Measurements from ENCODE around the gene TTYH1.

Gene TTYH1

GRCh38 chr19:54392105-54392504, 23.2 kb upstream of the TTYH1 start:
- DNase-seq (ENCODE audit: low read depth in 2 of 2) = no peak

GRCh38 chr19:54393381-54393780, 21.9 kb upstream of the TTYH1 start:
- no peak for DNase-seq (ENCODE audit: low read depth in 2 of 2)

- no peak for DNase-seq (ENCODE audit: low read depth in 2 of 2)
Observed at GRCh38 chr19:54395685-54396084, 19.6 kb upstream of the TTYH1 start.

GRCh38 chr19:54399189-54399588, 16.1 kb upstream of the TTYH1 start:
- no peak for DNase-seq (ENCODE audit: low read depth in 2 of 2)

GRCh38 chr19:54400913-54401312, 14.4 kb upstream of the TTYH1 start:
- no peak for DNase-seq (ENCODE audit: low read depth in 2 of 2)

- DNase-seq (ENCODE audit: low read depth in 2 of 2) = no peak
Observed at GRCh38 chr19:54403054-54403453, 12.2 kb upstream of the TTYH1 start.

GRCh38 chr19:54405628-54406027, 9.6 kb upstream of the TTYH1 start:
- no peak for DNase-seq (ENCODE audit: low read depth in 2 of 2)

DNA sequence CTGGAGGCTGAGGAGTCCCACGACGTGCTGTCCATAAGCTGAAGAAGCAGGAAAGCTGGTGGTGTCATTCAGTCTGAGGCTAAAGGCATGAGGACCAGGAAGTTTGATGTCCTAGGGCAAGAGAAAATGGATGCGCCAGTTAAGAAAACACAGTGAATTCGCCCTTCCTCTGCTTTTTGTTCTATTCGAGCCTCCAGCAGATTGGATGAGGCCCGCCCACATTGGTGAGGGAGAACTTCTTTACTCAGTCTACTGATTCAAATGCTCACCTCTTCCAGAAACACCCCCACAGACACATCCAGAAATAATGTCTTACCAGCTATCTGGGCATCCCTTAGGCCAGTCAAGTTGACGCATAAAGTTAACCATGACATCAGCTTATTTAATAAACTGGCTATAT, 7.5 kb upstream of the TTYH1 start:
- DNase-seq (ENCODE audit: low read depth in 2 of 2) = no peak

GRCh38 chr19:54408456-54409026, 6.7 kb upstream of the TTYH1 start:
- no peak for DNase-seq (ENCODE audit: low read depth in 2 of 2)

DNA sequence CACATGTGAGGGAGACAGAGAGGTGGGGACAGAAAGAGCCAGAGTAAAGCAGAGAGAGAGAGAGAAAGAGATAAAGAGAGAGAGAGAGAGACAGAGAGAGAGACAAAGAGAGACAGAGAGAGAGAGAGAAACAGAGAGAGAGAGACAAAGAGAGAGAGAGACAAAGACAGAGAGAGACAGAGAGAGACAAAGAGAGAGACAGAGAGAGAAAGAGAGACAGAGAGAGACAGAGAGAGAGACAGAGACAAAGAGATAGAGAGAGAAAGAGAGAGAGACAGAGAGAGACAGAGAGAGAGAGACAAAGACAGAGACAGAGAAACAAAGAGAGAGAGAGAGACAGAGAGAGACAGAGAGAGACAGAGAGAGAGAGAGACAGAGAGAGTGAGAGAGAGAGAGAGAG, 4.2 kb upstream of the TTYH1 start:
- no peak for DNase-seq (ENCODE audit: low read depth in 2 of 2)

- no peak for DNase-seq (ENCODE audit: low read depth in 2 of 2)
Observed at GRCh38 chr19:54412877-54413276, 2.4 kb upstream of the TTYH1 start.

DNA sequence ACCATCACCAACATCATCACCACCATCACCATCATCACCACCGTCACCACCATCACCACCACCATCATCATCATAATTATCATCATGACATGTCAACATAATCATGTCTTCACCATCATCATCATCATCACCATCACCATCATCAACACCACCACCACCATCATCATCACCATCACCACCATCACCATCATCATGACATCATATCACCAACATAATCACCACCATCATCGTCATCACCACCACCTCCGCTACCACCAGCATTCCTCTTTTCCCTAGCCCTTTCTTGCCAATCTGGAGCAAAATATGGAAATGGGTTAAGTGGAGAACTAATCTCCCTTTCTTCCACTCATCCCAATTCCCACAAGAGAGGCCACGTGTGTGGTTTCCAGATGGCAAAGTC, 1.1 kb upstream of the TTYH1 start:
- DNase-seq (ENCODE audit: low read depth in 2 of 2) = no peak

DNA sequence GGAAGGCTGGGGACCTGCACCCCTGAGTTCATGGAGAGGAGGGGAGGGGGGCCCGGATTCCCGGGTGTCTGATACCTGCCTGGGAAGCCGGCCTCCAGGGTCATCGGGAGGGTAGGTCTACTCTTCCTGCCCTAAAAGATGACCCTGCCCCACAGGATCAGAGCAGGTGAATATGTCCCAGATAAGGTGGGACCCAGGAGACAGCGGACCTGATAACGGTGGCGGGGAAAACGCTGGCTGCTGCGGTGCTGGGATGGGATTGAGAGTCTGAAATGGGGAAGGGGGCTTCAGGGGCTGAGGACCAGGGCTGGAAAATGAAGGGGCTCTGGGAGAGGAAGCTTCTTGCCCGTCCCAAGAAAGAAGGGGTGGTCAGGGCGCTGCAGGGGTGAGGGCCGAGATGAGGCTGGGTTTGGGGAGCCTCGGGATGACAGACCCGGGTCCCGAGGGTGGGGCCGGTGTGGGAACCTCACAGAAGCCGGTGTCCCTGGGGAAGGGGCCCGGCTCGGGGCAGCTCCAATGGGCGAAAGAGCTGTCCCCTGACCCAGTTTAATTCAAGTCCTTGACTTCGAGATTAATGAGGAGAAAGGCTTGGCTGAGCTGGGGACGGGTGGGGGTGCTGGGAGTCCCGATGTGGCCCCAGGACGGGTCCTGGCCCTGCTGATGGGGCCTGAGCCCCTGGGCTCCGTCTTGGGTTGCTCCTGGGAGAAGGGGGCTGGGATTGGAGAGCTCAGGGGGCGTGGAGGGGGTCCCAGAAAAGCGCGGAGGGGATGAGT, 823 bp downstream of the TTYH1 start:
- no peak for DNase-seq (ENCODE audit: low read depth in 2 of 2)

DNA sequence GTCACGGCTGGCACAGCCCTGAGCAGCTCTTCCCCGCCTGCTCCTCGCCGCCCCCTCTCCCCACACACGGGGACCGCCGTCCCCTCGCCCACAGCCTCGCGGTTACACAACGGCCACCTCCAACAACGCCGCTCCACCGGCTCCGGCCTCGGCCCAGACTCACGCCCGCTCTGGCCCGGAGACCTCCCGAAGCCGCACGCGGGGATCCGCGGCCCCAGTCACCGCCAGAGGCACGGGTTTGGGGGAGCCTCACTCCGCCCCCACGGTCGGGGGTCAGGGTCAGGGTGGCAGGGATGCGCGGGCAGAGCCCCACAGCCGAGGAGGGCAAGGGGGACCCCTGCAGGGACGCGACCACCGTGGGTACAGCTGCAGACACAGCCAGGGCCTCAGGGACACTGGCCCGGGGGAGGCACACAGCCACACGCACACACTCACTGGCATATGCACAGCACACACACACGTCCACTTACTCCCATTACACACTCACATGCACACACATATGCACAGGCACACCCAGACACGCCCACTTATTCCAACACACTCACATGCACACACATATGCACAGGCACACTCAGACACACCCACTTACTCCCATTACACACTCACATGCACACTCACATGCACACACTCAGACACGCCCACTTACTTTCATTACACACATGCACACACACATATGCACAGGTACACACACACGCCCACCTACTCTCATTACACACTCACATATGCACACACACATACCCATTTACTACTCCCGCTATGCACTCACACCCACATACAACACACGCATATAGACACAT, 1.6 kb downstream of the TTYH1 start:
- no peak for DNase-seq (ENCODE audit: low read depth in 2 of 2)

DNA sequence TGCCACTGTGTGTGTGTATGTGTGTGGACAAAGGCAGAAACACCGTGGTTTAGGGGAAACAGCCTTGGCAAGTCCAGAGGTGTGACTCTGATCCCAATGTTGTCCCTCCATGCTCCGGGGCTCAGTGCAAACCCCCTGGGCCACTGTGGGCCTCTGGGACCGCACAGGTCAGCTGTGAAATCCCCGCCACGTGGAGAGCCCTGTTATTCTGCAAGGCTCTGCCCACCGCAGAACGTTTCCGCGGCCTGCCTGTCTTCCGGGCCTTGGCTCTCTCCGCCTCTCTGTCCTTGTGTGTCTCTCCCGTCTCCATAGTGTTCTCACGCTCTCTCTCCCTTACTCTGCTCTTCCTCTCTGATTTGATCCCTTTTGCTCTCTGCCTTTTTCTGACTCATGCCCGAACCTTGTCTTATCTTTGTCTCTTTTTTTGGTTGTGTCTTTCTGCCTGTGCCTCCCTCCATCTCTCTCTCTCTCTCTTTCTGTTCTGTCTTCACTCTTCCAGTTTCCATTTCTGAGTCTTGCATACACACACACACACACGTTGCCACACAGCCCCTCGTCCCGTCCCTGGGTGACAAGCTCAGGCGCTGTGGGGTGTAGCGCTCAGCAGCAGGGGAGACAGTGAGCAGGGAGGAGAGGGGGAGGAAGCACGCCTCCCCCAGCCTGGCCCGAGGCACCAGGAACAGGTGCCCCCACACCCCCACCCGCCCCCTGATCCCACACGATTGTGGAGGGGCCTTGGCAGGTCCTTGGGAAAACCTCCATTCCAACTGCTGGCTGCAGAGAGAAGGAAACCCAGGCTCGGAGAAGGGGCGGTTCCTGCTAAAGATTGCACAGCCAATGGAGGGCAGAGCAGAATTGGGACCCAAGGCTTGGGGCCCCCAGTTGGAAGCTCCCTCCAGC, 3.0 kb downstream of the TTYH1 start:
- DNase-seq (ENCODE audit: low read depth in 2 of 2) = no peak

- no peak for DNase-seq (ENCODE audit: low read depth in 2 of 2)
Observed at GRCh38 chr19:54418930-54419800, 3.9 kb downstream of the TTYH1 start.

GRCh38 chr19:54420068-54420382, 4.8 kb downstream of the TTYH1 start:
- no peak for DNase-seq (ENCODE audit: low read depth in 2 of 2)

GRCh38 chr19:54420383-54421168, 5.3 kb downstream of the TTYH1 start:
- no peak for DNase-seq (ENCODE audit: low read depth in 2 of 2)

- DNase-seq (ENCODE audit: low read depth in 2 of 2) = no peak
Observed at GRCh38 chr19:54421169-54421516, 5.9 kb downstream of the TTYH1 start.

DNA sequence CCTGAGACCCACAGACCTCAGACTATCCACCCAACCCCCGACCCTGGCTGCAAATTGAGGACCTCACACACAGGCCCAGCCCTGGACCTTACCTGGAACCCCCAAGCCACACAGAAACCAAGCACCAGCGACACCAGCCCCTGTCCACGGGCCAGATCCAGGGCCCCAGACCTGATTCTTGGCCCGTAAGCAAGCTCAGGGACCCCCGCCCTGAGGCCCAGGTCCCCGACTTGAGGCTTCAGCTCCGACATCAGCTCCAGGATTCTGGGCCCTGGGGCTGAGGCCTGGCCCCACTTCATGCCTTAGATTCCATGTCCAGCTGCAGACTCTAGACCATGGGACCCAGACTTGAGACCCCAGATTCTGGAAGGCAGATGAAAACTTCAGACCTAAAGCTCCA, 6.3 kb downstream of the TTYH1 start:
- DNase-seq (ENCODE audit: low read depth in 2 of 2) = no peak

Data from activated CD4-positive, alpha-beta T cell treated with anti-CD3 and anti-CD28 coated beads for 24 hours (primary cell).